Measurements from ENCODE around the gene RIN3. TPM values are rescaled to one million over a fixed set of nuclear protein-coding genes. Genes with fewer than 3 reads are reported as not detected.

The RIN3 gene
- total and polyA plus RNA-seq, 10 donors, result 17.2 to 117 (median 75.7) TPM

DNA sequence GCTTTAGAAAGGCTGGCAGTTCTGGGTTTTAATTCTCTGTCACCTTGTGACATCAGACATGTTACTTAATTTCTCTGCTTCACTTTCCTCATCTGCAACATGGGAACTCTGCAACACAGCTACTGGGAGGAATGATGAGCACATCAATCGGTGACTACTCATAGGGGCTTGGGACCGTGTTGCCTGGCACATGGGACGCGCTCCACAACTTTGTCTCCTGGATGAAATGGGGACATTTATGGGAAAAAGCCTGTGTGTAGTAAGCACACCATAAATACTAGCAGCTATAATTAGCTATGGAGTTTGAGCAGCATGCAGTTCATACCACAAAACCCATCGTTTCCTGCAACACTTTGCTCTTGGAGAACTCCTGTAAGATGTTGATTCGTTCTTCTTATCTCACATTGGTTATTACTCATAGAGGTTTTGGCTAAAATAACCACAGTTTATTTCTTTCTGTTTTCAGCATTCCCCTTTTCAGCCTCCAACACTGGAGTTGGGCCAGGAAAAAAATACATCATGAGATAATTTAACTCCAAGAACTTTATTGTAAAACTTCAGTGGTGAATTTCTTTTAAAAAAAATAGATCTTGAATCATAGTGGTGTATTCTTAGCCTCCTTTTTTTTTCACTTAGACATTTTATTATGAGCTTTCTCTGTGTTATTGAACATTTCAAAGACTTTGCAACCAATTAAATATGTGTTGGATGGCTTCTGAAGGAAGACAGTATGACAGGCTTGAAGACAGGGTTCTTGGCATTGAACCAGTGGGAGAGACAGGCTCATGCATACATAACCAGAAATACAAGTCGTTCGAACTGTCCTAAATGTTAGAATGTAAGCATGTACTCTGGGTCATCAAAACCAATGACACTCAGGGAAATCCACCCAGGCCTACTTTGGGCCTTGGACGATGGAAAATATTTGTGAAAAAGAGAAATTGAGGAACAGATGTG lies 72.7 kb downstream of the RIN3 start:
- intact Hi-C loops (cut with DNase I; ENCODE audit: low total_unique reads), result no loop called here
- 28 to 41% (median 32%) methylated on average over 9 of the region's 9 CpGs for WGBS, 5 donors
- H3K9me3 ChIP-seq, result peaks cover 0 to under 1% (median 0%) of the 10 kb centered on the region in 8 donors
- peak overlapping the region; percentile 4 to 84 (median 68) for H3K27ac ChIP-seq
- peaks cover 10 to 99% (median 70%) of the 10 kb centered on the region in 6 donors for H3K4me1 ChIP-seq
- H3K36me3 ChIP-seq, result peaks cover 0 to 53% (median 1%) of the 10 kb centered on the region in 6 donors
- H3K27me3 ChIP-seq (replicated peaks in 1 of 7), result no peaks in the 10 kb centered on the region
- peak in 1 of 3 donors; percentile 37 for TF ChIP-seq POLR2AphosphoS5 (IDR thresholded peaks at IDR 0.05)
- TF ChIP-seq POLR2A (IDR thresholded peaks at IDR 0.05), result no peak
- H3K4me3 ChIP-seq, result peak overlapping the region in 1 of 8 donors; percentile 26
- DNase-seq, result peak; percentile 32

DNA sequence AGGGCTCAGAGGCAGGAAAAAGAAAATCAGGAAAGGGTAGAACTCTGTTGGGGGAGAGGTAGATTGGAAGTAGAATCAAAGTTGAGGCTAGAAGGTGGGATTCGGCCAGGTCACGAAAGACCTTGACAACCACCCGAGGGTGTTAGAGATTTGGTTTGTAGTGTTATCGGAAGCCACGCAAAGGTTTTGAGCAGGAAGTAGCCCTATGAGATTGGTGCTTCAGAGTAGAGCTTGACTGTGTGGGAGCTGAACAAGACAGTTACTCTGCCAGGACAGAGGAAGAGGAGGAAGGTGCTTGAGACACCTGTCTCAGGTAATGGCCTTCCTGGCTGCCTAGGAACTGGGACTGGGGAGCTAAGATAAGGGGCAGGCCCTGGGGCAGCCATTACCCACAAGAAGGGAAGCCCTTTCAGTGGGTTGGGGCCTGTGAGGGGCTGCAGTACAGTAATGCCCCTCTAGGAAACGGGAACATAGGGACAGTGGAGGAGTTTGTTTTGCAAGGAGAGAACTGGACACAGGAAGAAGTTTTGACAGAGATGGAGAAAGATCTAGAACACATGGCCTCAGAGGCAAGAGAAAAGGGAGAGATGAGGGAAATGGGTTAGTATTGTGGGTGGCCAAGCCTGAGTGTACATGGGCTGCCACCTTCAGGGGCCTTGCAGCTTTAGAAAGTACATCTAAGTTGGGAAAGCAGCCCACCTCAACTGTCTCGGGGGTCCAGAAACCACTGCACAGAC lies 73.5 kb downstream of the RIN3 start:
- 47 to 62% (median 55%) methylated on average over 7 of the region's 7 CpGs for WGBS, 5 donors
- Histone ChIP-seq H3K27ac (peak overlapping the region; percentile 4 to 84 (median 68)), H3K36me3 (peaks cover 0 to 44% (median 0%) of the 10 kb centered on the region in 6 donors), H3K4me1 (peaks cover 9 to 97% (median 61%) of the 10 kb centered on the region in 6 donors), H3K27me3 (replicated peaks in 1 of 7) (no peaks in the 10 kb centered on the region), H3K9me3 (peaks cover 0 to 6% (median 0%) of the 10 kb centered on the region in 8 donors), H3K4me3 (peak overlapping the region in 1 of 8 donors; percentile 26)
- TF ChIP-seq POLR2AphosphoS5 (IDR thresholded peaks at IDR 0.05), result peak in 1 of 3 donors; percentile 25
- no peak for TF ChIP-seq POLR2A (IDR thresholded peaks at IDR 0.05)
- TF ChIP-seq, protein P1, sequence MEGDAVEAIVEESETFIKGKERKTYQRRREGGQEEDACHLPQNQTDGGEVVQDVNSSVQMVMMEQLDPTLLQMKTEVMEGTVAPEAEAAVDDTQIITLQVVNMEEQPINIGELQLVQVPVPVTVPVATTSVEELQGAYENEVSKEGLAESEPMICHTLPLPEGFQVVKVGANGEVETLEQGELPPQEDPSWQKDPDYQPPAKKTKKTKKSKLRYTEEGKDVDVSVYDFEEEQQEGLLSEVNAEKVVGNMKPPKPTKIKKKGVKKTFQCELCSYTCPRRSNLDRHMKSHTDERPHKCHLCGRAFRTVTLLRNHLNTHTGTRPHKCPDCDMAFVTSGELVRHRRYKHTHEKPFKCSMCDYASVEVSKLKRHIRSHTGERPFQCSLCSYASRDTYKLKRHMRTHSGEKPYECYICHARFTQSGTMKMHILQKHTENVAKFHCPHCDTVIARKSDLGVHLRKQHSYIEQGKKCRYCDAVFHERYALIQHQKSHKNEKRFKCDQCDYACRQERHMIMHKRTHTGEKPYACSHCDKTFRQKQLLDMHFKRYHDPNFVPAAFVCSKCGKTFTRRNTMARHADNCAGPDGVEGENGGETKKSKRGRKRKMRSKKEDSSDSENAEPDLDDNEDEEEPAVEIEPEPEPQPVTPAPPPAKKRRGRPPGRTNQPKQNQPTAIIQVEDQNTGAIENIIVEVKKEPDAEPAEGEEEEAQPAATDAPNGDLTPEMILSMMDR (IDR thresholded peaks at IDR 0.05 in 8 of 11, conservative IDR thresholded peaks at IDR 0.05 in 3 of 11), result peak in 1 of 11 experiments; percentile 10
- intact Hi-C loops (cut with DNase I; ENCODE audit: low total_unique reads), result no loop called here
- DNase-seq, result no peak

DNA sequence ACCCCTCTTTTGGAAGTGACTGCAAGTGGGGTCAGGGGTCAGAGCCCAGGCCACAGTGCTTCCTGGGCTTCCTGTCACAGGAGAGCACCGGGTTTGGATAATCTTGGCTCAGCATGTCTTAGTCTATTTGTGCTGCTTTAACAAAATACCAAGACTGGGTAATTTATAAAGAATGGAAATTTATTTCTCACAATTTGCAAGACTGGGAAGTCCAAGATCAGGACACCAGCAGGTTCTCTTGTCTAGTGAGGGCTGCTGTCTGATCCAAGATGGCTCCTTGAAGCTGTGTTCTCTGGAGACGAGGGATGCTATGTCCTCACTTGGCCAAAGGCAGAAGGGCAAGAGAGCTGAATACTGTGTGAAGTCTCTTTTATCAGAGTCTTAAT lies 74.1 kb downstream of the RIN3 start:
- no peak for TF ChIP-seq POLR2A (IDR thresholded peaks at IDR 0.05)
- peaks cover 9 to 91% (median 56%) of the 10 kb centered on the region in 6 donors for H3K4me1 ChIP-seq

DNA sequence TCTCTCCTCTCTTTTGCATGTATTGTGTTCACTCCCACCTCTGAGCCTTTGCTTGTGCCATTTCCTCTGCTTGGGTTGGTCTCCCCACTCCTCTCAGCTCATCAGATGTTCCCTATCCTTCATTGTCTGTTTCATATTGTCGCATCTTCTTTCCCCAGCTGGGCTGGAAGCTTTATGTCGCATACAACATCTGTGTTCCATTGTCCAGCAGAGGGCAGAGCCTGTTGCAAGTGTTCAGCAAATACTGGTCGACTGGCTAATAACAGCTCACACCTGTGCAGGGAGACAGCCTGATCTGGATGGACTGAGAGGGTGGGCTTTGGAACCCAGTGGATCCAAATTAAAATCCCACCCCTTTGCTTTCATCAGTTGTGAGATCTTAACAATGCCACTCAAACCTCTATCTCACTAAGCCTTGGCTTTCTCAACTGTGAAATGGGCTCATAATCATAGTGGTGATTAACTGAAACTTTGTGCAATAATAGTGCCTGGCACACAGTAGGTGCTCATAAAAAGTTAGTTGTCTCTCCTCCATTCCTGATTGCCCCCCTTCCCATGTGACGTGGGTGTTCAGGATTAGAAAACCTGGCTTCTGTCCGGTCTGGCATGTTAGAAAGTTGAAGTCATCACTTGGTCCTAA lies 75.8 kb downstream of the RIN3 start:
- peak overlapping the region in 1 of 8 donors; percentile 84 for H3K27ac ChIP-seq
- DNase-seq, result peak; percentile 37
- WGBS, 5 donors, result 79 to 88% (median 86%) methylated on average over 5 of the region's 5 CpGs
- H3K36me3 ChIP-seq, result peaks cover 0 to 35% (median 0%) of the 10 kb centered on the region in 6 donors
- H3K27me3 ChIP-seq (replicated peaks in 1 of 7), result no peaks in the 10 kb centered on the region
- no peak overlapping the region for H3K4me3 ChIP-seq
- TF ChIP-seq, protein P1 (IDR thresholded peaks at IDR 0.05 in 8 of 11, conservative IDR thresholded peaks at IDR 0.05 in 3 of 11), result peak in 8 of 11 experiments; percentile 14 to 58 (median 32)
- no peak for TF ChIP-seq POLR2AphosphoS5 (IDR thresholded peaks at IDR 0.05)
- TF ChIP-seq POLR2A (IDR thresholded peaks at IDR 0.05), result no peak
- H3K9me3 ChIP-seq, result peaks cover 0 to 6% (median 0%) of the 10 kb centered on the region in 8 donors
- peaks cover 9 to 75% (median 45%) of the 10 kb centered on the region in 6 donors for H3K4me1 ChIP-seq
- intact Hi-C loops (cut with DNase I; ENCODE audit: low total_unique reads), result no loop called here

More for the DNA sequence above, 74.1 kb downstream of the RIN3 start:
- H3K27ac ChIP-seq, result peak overlapping the region; percentile 4 to 84 (median 68)
- H3K27me3 ChIP-seq (replicated peaks in 1 of 7), result no peaks in the 10 kb centered on the region
- H3K4me3 ChIP-seq, result no peak overlapping the region
- 65 to 72% (median 68%) methylated on average over 2 of the region's 2 CpGs for WGBS, 5 donors
- intact Hi-C loops (cut with DNase I; ENCODE audit: low total_unique reads), result no loop called here
- peaks cover 0 to 39% (median 0%) of the 10 kb centered on the region in 6 donors for H3K36me3 ChIP-seq
- peak; percentile 6 for DNase-seq
- H3K9me3 ChIP-seq, result peaks cover 0 to 6% (median 0%) of the 10 kb centered on the region in 8 donors

Data from spleen (tissue), 11 donors.